Measurements from ENCODE around the gene PDGFD. TPM values are rescaled to one million over a fixed set of nuclear protein-coding genes. Genes with fewer than 3 reads are reported as not detected.

PDGFD gene
- total RNA-seq, 2 donors from 2014 or later, result not detected

- ATAC-seq (no peak), DNase-seq (ENCODE audit: low spot score in 2 of 2) (no peak)
- no peaks in the 10 kb centered on the region for H3K36me3 Mint-ChIP-seq
- H3K9me3 Mint-ChIP-seq, result peaks cover 0 to 10% of the 10 kb centered on the region in 2 donors
- H3K27ac Mint-ChIP-seq, result no peak overlapping the region
Observed at GRCh38 chr11:103883856-103884255, 280.1 kb downstream of the PDGFD start.

GRCh38 chr11:103883291-103883690 lies 280.7 kb downstream of the PDGFD start:
- H3K27ac Mint-ChIP-seq, result no peak overlapping the region
- no peak for DNase-seq (ENCODE audit: low spot score in 2 of 2)
- peaks cover under 1 to 5% of the 10 kb centered on the region in 2 donors for H3K9me3 Mint-ChIP-seq
- no peaks in the 10 kb centered on the region for H3K36me3 Mint-ChIP-seq
- ATAC-seq, result no peak

GRCh38 chr11:103881584-103881983 lies 282.4 kb downstream of the PDGFD start:
- ATAC-seq (no peak), DNase-seq (ENCODE audit: low spot score in 2 of 2) (no peak)
- Mint-ChIP-seq H3K27ac (no peak overlapping the region), H3K9me3 (peaks cover 0 to 4% of the 10 kb centered on the region in 2 donors), H3K36me3 (no peaks in the 10 kb centered on the region)

GRCh38 chr11:103880968-103881367 lies 283.0 kb downstream of the PDGFD start:
- H3K27ac Mint-ChIP-seq, result no peak overlapping the region

GRCh38 chr11:103878646-103879045 lies 285.3 kb downstream of the PDGFD start:
- Mint-ChIP-seq H3K36me3 (no peaks in the 10 kb centered on the region), H3K9me3 (peaks cover 0 to 4% of the 10 kb centered on the region in 2 donors), H3K27ac (no peak overlapping the region)
- DNase-seq (ENCODE audit: low spot score in 2 of 2), result no peak
- ATAC-seq, result no peak

More at GRCh38 chr11:103880968-103881367, 283.0 kb downstream of the PDGFD start:
- Mint-ChIP-seq H3K9me3 (peaks cover 0 to 4% of the 10 kb centered on the region in 2 donors), H3K36me3 (no peaks in the 10 kb centered on the region)
- DNase-seq (ENCODE audit: low spot score in 2 of 2) (no peak), ATAC-seq (no peak)

- H3K27ac Mint-ChIP-seq, result no peak overlapping the region
- DNase-seq (ENCODE audit: low spot score in 2 of 2) (no peak), ATAC-seq (no peak)
- peaks cover 0 to 4% of the 10 kb centered on the region in 2 donors for H3K9me3 Mint-ChIP-seq
- H3K36me3 Mint-ChIP-seq, result no peaks in the 10 kb centered on the region
Observed at GRCh38 chr11:103877221-103877620, 286.7 kb downstream of the PDGFD start.

GRCh38 chr11:103875855-103876510 lies 288.0 kb downstream of the PDGFD start:
- ATAC-seq, result peak in 1 of 2 donors; percentile 82
- Mint-ChIP-seq H3K36me3 (no peaks in the 10 kb centered on the region), H3K27ac (no peak overlapping the region), H3K9me3 (peaks cover 0 to 4% of the 10 kb centered on the region in 2 donors)
- DNase-seq (ENCODE audit: low spot score in 2 of 2), result no peak

- H3K36me3 Mint-ChIP-seq, result no peaks in the 10 kb centered on the region
- ATAC-seq (no peak), DNase-seq (ENCODE audit: low spot score in 2 of 2) (no peak)
Observed at GRCh38 chr11:103872748-103873147, 291.2 kb downstream of the PDGFD start.

GRCh38 chr11:103871923-103872551 lies 291.9 kb downstream of the PDGFD start:
- Mint-ChIP-seq H3K36me3 (no peaks in the 10 kb centered on the region), H3K9me3 (no peaks in the 10 kb centered on the region), H3K27ac (no peak overlapping the region)
- ATAC-seq, result no peak
- no peak for DNase-seq (ENCODE audit: low spot score in 2 of 2)

More at GRCh38 chr11:103872748-103873147, 291.2 kb downstream of the PDGFD start:
- no peaks in the 10 kb centered on the region for H3K9me3 Mint-ChIP-seq
- no peak overlapping the region for H3K27ac Mint-ChIP-seq

- Mint-ChIP-seq H3K9me3 (no peaks in the 10 kb centered on the region), H3K27ac (no peak overlapping the region), H3K36me3 (no peaks in the 10 kb centered on the region)
- DNase-seq (ENCODE audit: low spot score in 2 of 2), result no peak
- ATAC-seq, result no peak
Observed at GRCh38 chr11:103870821-103871309, 293.1 kb downstream of the PDGFD start.

- DNase-seq (ENCODE audit: low spot score in 2 of 2) (no peak), ATAC-seq (no peak)
- no peak overlapping the region for H3K27ac Mint-ChIP-seq
- no peaks in the 10 kb centered on the region for H3K9me3 Mint-ChIP-seq
- H3K36me3 Mint-ChIP-seq, result no peaks in the 10 kb centered on the region
Observed at GRCh38 chr11:103867481-103867880, 296.5 kb downstream of the PDGFD start.

- peak in 1 of 2 donors; percentile 32 for ATAC-seq
- Mint-ChIP-seq H3K9me3 (no peaks in the 10 kb centered on the region), H3K36me3 (no peaks in the 10 kb centered on the region), H3K27ac (no peak overlapping the region)
- no peak for DNase-seq (ENCODE audit: low spot score in 2 of 2)
Observed at GRCh38 chr11:103863497-103863896, 300.4 kb downstream of the PDGFD start.

GRCh38 chr11:103862802-103863174 lies 301.2 kb downstream of the PDGFD start:
- Mint-ChIP-seq H3K36me3 (no peaks in the 10 kb centered on the region), H3K27ac (no peak overlapping the region), H3K9me3 (no peaks in the 10 kb centered on the region)
- ATAC-seq (no peak), DNase-seq (ENCODE audit: low spot score in 2 of 2) (no peak)

- H3K36me3 Mint-ChIP-seq, result no peaks in the 10 kb centered on the region
- no peak for ATAC-seq
- no peaks in the 10 kb centered on the region for H3K9me3 Mint-ChIP-seq
- no peak for DNase-seq (ENCODE audit: low spot score in 2 of 2)
- H3K27ac Mint-ChIP-seq, result no peak overlapping the region
Observed at GRCh38 chr11:103862094-103862801, 301.7 kb downstream of the PDGFD start.
